Activated T-cell treated with anti-CD3 and anti-CD28 coated beads, Interleukin-2, amount 50 U/mL, for 24 hours (primary cell): ENCODE data around the gene SYF2.
A peak's percentile ranks its signal among the peaks of the same experiment; 100 is the strongest.

Source experiments
- DNase-seq: peaks from one replicate; pipeline ENCODE4 v3.0.0-alpha.2; 2020
- H3K27ac Mint-ChIP-seq: 2 replicates; pipeline ENCODE4 v1.8.0; 2020; ENCODE audit warnings: mild to moderate bottlenecking, mixed read lengths
- H3K27me3 Mint-ChIP-seq: 2 replicates; pipeline ENCODE4 v1.8.0; 2020; ENCODE audit warnings: mixed read lengths
- H3K36me3 Mint-ChIP-seq: 2 replicates; pipeline ENCODE4 v1.8.0; 2020; ENCODE audit warnings: low read depth, mixed read lengths
- H3K4me1 Mint-ChIP-seq: 2 replicates; pipeline ENCODE4 v1.8.0; 2020; ENCODE audit warnings: low read depth, mixed read lengths
- H3K4me3 Mint-ChIP-seq: 2 replicates; pipeline ENCODE4 v1.8.0; 2020; ENCODE audit warnings: mild to moderate bottlenecking, moderate library complexity, mixed read lengths
- H3K9me3 Mint-ChIP-seq: 2 replicates; pipeline ENCODE4 v1.8.0; 2020; ENCODE audit warnings: mixed read lengths

The SYF2 gene

GRCh38 chr1:25205786-25206185 is 26.5 kb downstream of the SYF2 start:
- H3K27ac Mint-ChIP-seq, result no peak overlapping the region
- H3K4me1 Mint-ChIP-seq, result no peaks in the 10 kb centered on the region
- DNase-seq, result no peak
- H3K9me3 Mint-ChIP-seq, result no peaks in the 10 kb centered on the region
- H3K27me3 Mint-ChIP-seq, result peaks cover 4% of the 10 kb centered on the region
- H3K4me3 Mint-ChIP-seq, result no peak overlapping the region
- H3K36me3 Mint-ChIP-seq, result no peaks in the 10 kb centered on the region

GRCh38 chr1:25204797-25205480 is 27.4 kb downstream of the SYF2 start:
- Mint-ChIP-seq H3K27me3 (peaks cover 4% of the 10 kb centered on the region), H3K27ac (no peak overlapping the region), H3K4me3 (no peak overlapping the region), H3K4me1 (no peaks in the 10 kb centered on the region), H3K9me3 (no peaks in the 10 kb centered on the region), H3K36me3 (no peaks in the 10 kb centered on the region)
- DNase-seq, result peak; percentile 39

- no peak for DNase-seq
- H3K36me3 Mint-ChIP-seq, result no peaks in the 10 kb centered on the region
- peaks cover 16% of the 10 kb centered on the region for H3K4me1 Mint-ChIP-seq
- H3K4me3 Mint-ChIP-seq, result no peak overlapping the region
- H3K9me3 Mint-ChIP-seq, result no peaks in the 10 kb centered on the region
- H3K27me3 Mint-ChIP-seq, result no peaks in the 10 kb centered on the region
- no peak overlapping the region for H3K27ac Mint-ChIP-seq
These were observed 31.3 kb downstream of the SYF2 start for GRCh38 chr1:25201006-25201405.

GRCh38 chr1:25199819-25200620 is 32.3 kb downstream of the SYF2 start:
- Mint-ChIP-seq H3K27ac (no peak overlapping the region), H3K36me3 (no peaks in the 10 kb centered on the region), H3K4me3 (no peak overlapping the region), H3K27me3 (no peaks in the 10 kb centered on the region), H3K4me1 (peaks cover 16% of the 10 kb centered on the region), H3K9me3 (no peaks in the 10 kb centered on the region)
- DNase-seq, result no peak

- Mint-ChIP-seq H3K27ac (no peak overlapping the region), H3K27me3 (no peaks in the 10 kb centered on the region), H3K4me1 (peaks cover 16% of the 10 kb centered on the region), H3K4me3 (no peak overlapping the region), H3K9me3 (no peaks in the 10 kb centered on the region), H3K36me3 (no peaks in the 10 kb centered on the region)
- DNase-seq, result no peak
These were observed 33.5 kb downstream of the SYF2 start for GRCh38 chr1:25198663-25199252.

GRCh38 chr1:25197982-25198662 is 34.2 kb downstream of the SYF2 start:
- no peaks in the 10 kb centered on the region for H3K36me3 Mint-ChIP-seq
- H3K4me3 Mint-ChIP-seq, result no peak overlapping the region
- H3K27ac Mint-ChIP-seq, result no peak overlapping the region
- H3K9me3 Mint-ChIP-seq, result no peaks in the 10 kb centered on the region
- DNase-seq, result no peak
- no peaks in the 10 kb centered on the region for H3K27me3 Mint-ChIP-seq
- H3K4me1 Mint-ChIP-seq, result peaks cover 16% of the 10 kb centered on the region

GRCh38 chr1:25197235-25197975 is 34.9 kb downstream of the SYF2 start:
- no peak overlapping the region for H3K27ac Mint-ChIP-seq
- no peak for DNase-seq
- no peaks in the 10 kb centered on the region for H3K27me3 Mint-ChIP-seq
- no peaks in the 10 kb centered on the region for H3K36me3 Mint-ChIP-seq
- peaks cover 16% of the 10 kb centered on the region for H3K4me1 Mint-ChIP-seq
- no peak overlapping the region for H3K4me3 Mint-ChIP-seq
- H3K9me3 Mint-ChIP-seq, result no peaks in the 10 kb centered on the region

- no peak overlapping the region for H3K4me3 Mint-ChIP-seq
These were observed 35.5 kb downstream of the SYF2 start for GRCh38 chr1:25196830-25197229.

GRCh38 chr1:25195835-25196234 is 36.5 kb downstream of the SYF2 start:
- Mint-ChIP-seq H3K27ac (no peak overlapping the region), H3K36me3 (no peaks in the 10 kb centered on the region), H3K4me1 (peaks cover 16% of the 10 kb centered on the region), H3K4me3 (no peak overlapping the region), H3K27me3 (no peaks in the 10 kb centered on the region), H3K9me3 (no peaks in the 10 kb centered on the region)
- no peak for DNase-seq

More at GRCh38 chr1:25196830-25197229, 35.5 kb downstream of the SYF2 start:
- Mint-ChIP-seq H3K9me3 (no peaks in the 10 kb centered on the region), H3K4me1 (peaks cover 16% of the 10 kb centered on the region), H3K27me3 (no peaks in the 10 kb centered on the region), H3K27ac (no peak overlapping the region), H3K36me3 (no peaks in the 10 kb centered on the region)
- DNase-seq, result no peak

GRCh38 chr1:25194572-25195020 is 37.7 kb downstream of the SYF2 start:
- H3K4me1 Mint-ChIP-seq, result peaks cover 16% of the 10 kb centered on the region
- no peak overlapping the region for H3K4me3 Mint-ChIP-seq
- H3K27me3 Mint-ChIP-seq, result no peaks in the 10 kb centered on the region
- DNase-seq, result no peak
- H3K9me3 Mint-ChIP-seq, result no peaks in the 10 kb centered on the region
- H3K36me3 Mint-ChIP-seq, result no peaks in the 10 kb centered on the region
- H3K27ac Mint-ChIP-seq, result no peak overlapping the region

- Mint-ChIP-seq H3K4me1 (peaks cover 16% of the 10 kb centered on the region), H3K4me3 (no peak overlapping the region), H3K27me3 (no peaks in the 10 kb centered on the region), H3K27ac (no peak overlapping the region), H3K36me3 (no peaks in the 10 kb centered on the region), H3K9me3 (no peaks in the 10 kb centered on the region)
- no peak for DNase-seq
These were observed 38.2 kb downstream of the SYF2 start for GRCh38 chr1:25194054-25194453.

- Mint-ChIP-seq H3K4me1 (peaks cover 8% of the 10 kb centered on the region), H3K4me3 (no peak overlapping the region), H3K27ac (no peak overlapping the region), H3K27me3 (no peaks in the 10 kb centered on the region), H3K36me3 (no peaks in the 10 kb centered on the region), H3K9me3 (no peaks in the 10 kb centered on the region)
- DNase-seq, result no peak
These were observed 39.1 kb downstream of the SYF2 start for GRCh38 chr1:25193229-25193628.

- DNase-seq, result no peak
- H3K4me1 Mint-ChIP-seq, result no peaks in the 10 kb centered on the region
- no peak overlapping the region for H3K4me3 Mint-ChIP-seq
- H3K36me3 Mint-ChIP-seq, result no peaks in the 10 kb centered on the region
- no peaks in the 10 kb centered on the region for H3K9me3 Mint-ChIP-seq
- no peak overlapping the region for H3K27ac Mint-ChIP-seq
- no peaks in the 10 kb centered on the region for H3K27me3 Mint-ChIP-seq
These were observed 40.1 kb downstream of the SYF2 start for GRCh38 chr1:25192154-25192553.

- Mint-ChIP-seq H3K9me3 (no peaks in the 10 kb centered on the region), H3K4me3 (no peak overlapping the region), H3K36me3 (no peaks in the 10 kb centered on the region), H3K4me1 (no peaks in the 10 kb centered on the region), H3K27me3 (no peaks in the 10 kb centered on the region), H3K27ac (no peak overlapping the region)
- DNase-seq, result no peak
These were observed 42.0 kb downstream of the SYF2 start for GRCh38 chr1:25190260-25190659.
